GM12864 (cell line): ENCODE measurements around the gene KCNIP1.

Experiments used
- DNase-seq: peaks from one replicate; pipeline ENCODE4 v3.0.0-alpha.2; 2011; ENCODE audit warnings: low read depth
- H3K4me3 ChIP-seq: 2 replicates; pipeline ENCODE4 v1.5.1; 2011; ENCODE audit warnings: mild to moderate bottlenecking, low read depth, low read length, control low read depth
- CTCF ChIP-seq: IDR thresholded peaks from 2 replicates; pipeline ENCODE4 v1.5.1; 2011; ENCODE audit warnings: low read depth, mild to moderate bottlenecking, moderate library complexity, low read length, control low read depth, inconsistent platforms; ENCODE audit errors: missing control alignments

Gene KCNIP1

GRCh38 chr5:170632985-170633234 lies 129.1 kb downstream of the KCNIP1 start:
- no peak overlapping the region for H3K4me3 ChIP-seq
- peak; percentile 94 for TF ChIP-seq CTCF
- DNase-seq, result no peak

- DNase-seq, result no peak
- no peak overlapping the region for H3K4me3 ChIP-seq
These were observed 129.6 kb downstream of the KCNIP1 start for GRCh38 chr5:170633235-170634081.

DNA sequence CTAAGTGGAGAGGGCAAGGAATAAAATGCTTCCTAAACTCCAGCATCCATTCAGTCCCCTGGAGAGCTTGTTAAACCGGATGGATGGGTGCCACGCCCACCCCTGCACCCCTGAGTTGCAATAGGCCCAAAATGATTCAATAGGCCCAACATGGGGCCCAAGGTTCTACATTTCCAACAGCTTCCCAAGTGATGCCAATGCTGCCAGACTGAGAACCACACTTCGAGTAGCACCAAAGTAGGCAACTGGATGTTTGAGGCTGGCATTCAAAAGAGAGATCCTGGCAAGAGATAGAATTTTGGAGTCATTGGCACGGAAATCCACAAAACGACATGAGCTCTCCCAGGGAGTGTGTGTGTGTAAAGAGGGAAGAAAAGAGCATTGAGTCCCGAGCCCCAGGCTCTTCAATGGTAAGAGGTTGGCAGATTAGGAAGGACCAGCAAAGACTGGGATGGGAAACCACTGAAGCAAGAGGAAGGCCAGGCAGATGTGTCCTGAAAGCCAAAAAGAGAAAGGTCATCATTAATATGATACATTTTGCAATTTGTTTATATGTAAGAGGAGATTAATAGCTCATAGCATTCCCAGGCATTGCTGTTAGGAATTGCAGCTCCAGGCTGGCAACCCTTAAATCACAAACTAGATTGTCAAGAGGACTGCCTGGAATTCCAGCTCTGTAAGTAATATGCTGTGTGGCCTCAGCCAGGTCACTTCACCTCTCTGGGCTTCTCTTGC lies 130.6 kb downstream of the KCNIP1 start:
- no peak for DNase-seq
- TF ChIP-seq CTCF, result no peak
- H3K4me3 ChIP-seq, result no peak overlapping the region

More at GRCh38 chr5:170633235-170634081, 129.6 kb downstream of the KCNIP1 start:
- TF ChIP-seq CTCF, result no peak

GRCh38 chr5:170635706-170636105 lies 131.9 kb downstream of the KCNIP1 start:
- DNase-seq, result no peak
- H3K4me3 ChIP-seq, result no peak overlapping the region
- no peak for TF ChIP-seq CTCF

- DNase-seq, result no peak
- H3K4me3 ChIP-seq, result no peak overlapping the region
- TF ChIP-seq CTCF, result no peak
These were observed 132.4 kb downstream of the KCNIP1 start for GRCh38 chr5:170636206-170636605.

- H3K4me3 ChIP-seq, result no peak overlapping the region
- DNase-seq, result no peak
- TF ChIP-seq CTCF, result no peak
These were observed 133.1 kb downstream of the KCNIP1 start for GRCh38 chr5:170636801-170637477.
